ENCODE results near the gene RBX1.
A peak's percentile ranks its signal among the peaks of the same experiment; 100 is the strongest.

RBX1 gene

GRCh38 chr22:41021613-41022454, 70.7 kb downstream of the RBX1 start:
- H3K4me3 ChIP-seq (ENCODE audit: low read depth, low read length), result peak overlapping the region; percentile 63
- DNase-seq (ENCODE audit: low read depth, low spot score), result no peak
- no peak for TF ChIP-seq CTCF (IDR thresholded peaks at IDR 0.05; ENCODE audit: insufficient read depth, low read length, missing control alignments)
- ChIA-PET POLR2A (interaction anchor here (0.5 to 1.5 kb wide), 5 partner anchors 10 to 84 kb away, joined by 3 to 5 read pairs (median 3); partner anchors contain the start of gene EP300), CTCF (interaction anchor here (1.0 to 1.8 kb wide), 3 partner anchors 22 to 106 kb away, joined by 3 to 6 read pairs (median 3); no protein-coding TSS in a partner anchor)

GRCh38 chr22:41022470-41023298, 71.5 kb downstream of the RBX1 start:
- POLR2A ChIA-PET, result interaction anchor here (1.1 to 1.5 kb wide), 3 partner anchors 9 to 69 kb away, joined by 3 to 5 read pairs (median 4); partner anchors contain the start of gene EP300
- DNase-seq (ENCODE audit: low read depth, low spot score), result no peak

More at GRCh38 chr22:41022470-41023298, 71.5 kb downstream of the RBX1 start:
- H3K4me3 ChIP-seq (ENCODE audit: low read depth, low read length), result peak overlapping the region; percentile 63
- CTCF ChIA-PET, result interaction anchor here (0.9 to 1.8 kb wide), 5 partner anchors 10 to 543 kb away, joined by 3 to 6 read pairs (median 3); no protein-coding TSS in a partner anchor
- TF ChIP-seq CTCF (IDR thresholded peaks at IDR 0.05; ENCODE audit: insufficient read depth, low read length, missing control alignments), result no peak
